Measurements from ENCODE around the gene APOA4.

APOA4 gene

DNA sequence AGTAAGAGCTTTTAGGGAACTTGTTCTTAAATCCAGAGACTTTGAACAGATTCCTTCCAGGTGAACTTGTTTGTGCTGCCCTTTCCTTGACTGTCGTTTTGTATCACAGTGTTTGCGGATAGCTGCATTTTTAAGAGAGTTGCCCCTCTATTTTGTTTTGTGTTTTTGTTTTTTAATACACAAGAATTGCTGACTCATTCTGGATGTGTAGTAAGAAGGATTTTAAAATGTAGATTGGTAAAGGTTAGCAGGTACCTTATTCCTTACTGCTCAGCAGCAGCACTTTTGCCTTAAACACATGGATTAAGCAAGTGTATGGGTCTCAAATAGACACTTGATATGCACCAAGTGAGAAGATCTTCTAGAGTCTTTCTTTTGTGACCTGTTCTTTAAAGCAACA, 22.5 kb downstream of the APOA4 start:
- DNase-seq (ENCODE audit: low spot score) = no peak

DNA sequence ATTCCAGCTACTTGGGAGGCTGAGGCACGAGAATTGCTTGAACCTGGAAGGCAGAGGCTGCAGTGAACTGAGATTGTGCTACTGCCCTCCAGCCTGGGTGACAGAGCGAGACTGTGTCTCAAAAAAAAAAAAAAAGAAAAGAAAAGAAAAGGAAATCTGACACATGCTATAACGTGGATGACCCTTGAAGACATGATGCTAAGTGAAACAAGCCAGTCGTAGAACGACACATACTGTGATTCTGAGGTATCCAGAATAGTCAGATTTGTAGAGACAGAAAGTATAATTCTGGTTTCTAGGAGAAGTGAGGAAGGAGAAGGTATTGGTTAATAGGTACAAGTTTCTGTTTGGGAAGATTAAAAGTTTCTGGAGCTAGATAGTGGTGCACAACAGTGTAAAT, 24.7 kb downstream of the APOA4 start:
- no peak for DNase-seq (ENCODE audit: low spot score)

DNA sequence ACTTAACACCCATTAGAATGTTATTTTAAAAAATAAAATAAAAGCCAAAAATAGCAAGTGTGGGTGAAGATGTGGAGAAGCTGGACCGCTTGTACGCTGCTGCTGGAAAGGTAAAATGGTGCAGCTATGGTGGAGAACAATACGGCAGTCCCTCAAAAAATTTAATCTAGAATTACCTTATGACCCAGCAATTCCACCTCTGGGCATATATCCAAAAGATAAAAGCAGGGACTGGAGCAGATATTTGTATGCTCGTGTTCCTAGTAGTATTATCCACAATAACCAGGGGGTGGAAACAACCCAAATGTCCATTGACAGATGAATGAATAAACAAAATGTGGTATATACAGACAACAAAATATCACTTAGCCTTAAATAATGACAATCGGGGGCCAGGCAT, 25.3 kb downstream of the APOA4 start:
- DNase-seq (ENCODE audit: low spot score) = no peak

DNA sequence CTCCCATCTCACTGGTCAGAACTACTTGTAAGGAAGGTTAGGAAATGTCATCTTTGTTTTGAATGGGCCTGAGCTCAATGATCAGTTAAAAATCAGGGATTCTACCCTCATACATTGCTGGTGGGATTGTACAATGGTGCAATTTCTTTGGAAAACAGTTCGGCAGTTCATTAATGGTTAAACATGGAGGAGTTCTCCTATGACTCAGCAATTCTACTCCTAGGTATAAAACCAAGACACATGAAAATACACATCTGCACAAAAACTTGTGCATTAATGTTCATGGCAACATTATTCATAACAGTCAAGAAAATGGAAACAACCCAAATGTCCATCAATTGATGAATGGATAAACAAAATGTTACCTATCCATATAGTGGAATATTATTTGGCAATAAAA, 26.6 kb downstream of the APOA4 start:
- DNase-seq (ENCODE audit: low spot score) = no peak

GRCh38 chr11:116794851-116795250, 28.3 kb downstream of the APOA4 start:
- DNase-seq (ENCODE audit: low spot score) = no peak

DNA sequence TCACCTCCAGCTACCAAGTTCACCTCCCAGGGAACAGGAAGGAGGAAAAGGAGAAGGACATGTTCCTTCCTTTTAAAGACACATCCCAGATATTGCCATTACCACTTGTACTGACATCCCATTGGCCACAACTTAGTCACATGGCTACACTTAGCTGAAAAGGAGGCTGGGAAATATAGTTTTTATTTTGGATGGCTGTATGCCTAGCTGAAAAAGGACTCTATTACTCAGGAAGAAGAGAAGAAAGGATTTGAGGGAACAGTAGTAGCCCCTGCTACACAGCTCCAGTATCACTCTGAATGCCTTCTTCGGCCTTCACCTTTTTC, 29.4 kb downstream of the APOA4 start:
- DNase-seq (ENCODE audit: low spot score) = no peak

GRCh38 chr11:116792869-116793771, 30.0 kb downstream of the APOA4 start:
- DNase-seq (ENCODE audit: low spot score) = no peak

- DNase-seq (ENCODE audit: low spot score) = no peak
These were observed 30.8 kb downstream of the APOA4 start for GRCh38 chr11:116792144-116792868.

DNA sequence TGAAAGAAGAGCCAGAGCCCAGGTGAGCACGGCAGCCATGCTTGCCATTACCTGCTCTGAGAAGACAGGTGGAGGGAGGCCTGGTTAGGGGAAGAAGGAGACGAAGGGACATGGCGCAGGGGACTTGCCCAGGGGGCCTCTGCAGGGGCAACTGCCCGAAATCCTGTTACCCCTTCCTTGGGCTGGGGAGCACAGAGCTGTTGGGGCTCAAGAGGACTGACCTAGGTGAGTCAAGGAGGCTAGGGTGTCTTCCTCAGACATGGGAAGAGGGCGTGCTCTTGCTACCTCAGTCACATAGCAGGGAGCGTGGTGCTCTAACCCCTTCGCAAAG, 31.3 kb downstream of the APOA4 start, which contains the start of gene APOA5:
APOA5 (minus strand) TSS at position 67 of the 331 bp plus-strand sequence; CDS start at position 48, 19 bp downstream.
- no peak for DNase-seq (ENCODE audit: low spot score)

- peak; percentile 64 for DNase-seq (ENCODE audit: low spot score)
These were observed 31.9 kb downstream of the APOA4 start for GRCh38 chr11:116791002-116791812.

DNA sequence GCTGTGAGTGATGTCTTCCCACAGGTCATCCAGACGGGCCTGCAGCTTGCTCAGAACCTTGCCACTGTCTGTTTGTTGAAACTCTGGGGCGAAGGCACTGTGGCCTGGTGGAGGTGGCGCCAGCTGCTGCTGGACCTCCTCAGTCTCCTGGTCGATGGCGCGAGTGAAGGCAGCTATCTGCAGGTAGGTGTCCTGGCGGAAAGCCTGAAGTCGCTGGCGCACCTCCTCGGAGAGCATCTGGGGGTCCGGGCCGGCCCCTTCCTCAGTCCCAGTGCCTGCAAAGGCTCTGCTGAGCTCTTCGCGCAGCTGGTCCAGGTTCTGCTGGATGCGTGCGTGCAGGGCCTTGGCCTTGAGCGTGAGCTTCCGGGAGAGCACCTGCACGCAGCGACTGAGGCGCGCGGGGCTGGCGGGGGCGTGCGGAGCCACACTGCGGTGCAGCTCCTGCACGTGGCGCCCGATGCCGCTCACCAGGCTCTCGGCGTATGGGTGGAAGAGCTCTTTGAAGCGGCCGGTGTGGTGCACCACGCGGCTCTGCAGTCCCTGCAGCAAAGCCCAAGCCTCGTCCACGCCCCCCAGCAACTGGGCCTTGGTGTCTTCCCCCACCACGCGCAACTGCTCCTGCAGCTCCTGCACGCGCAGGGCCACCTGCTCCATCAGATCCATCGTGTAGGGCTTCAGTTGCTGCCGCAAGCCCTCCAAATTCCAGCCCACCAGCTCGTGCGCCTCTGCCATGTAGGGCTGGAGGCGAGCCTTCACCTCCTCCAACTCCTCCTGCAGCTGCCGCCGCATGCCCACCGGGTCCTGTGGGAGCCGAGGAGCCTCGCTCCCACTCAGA, 32.7 kb downstream of the APOA4 start:
- DNase-seq (ENCODE audit: low spot score) = no peak

GRCh38 chr11:116788975-116789374, 34.1 kb downstream of the APOA4 start:
- no peak for DNase-seq (ENCODE audit: low spot score)

DNA sequence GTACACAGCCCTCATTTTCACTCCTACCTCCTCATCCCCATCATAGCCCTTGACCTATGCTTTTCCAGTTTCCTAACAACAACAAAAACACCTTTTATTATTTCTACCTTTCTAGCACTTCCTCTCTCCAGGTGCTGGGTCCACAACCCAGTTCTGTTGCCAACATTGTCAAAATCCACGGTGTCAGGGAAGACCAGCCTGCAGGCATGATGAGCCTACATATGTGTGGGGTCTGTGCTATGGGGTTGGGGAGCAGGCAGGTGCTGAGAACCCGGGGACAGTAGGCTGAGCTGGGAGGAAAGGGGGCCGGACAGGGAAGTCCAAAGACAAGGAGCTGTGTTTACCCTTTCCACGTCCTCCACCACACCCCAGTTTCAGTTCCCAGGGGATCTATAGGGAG, 34.6 kb downstream of the APOA4 start:
- no peak for DNase-seq (ENCODE audit: low spot score)

- DNase-seq (ENCODE audit: low spot score) = peak; percentile 84
These were observed 35.2 kb downstream of the APOA4 start, which contains the start of gene ZPR1 for GRCh38 chr11:116787786-116788486. Gene ZPR1, minus strand, starts transcription at chr11:116788023. Its CDS starts 33 bp downstream, at chr11:116787990.

GRCh38 chr11:116787436-116787785, 35.7 kb downstream of the APOA4 start:
- DNase-seq (ENCODE audit: low spot score) = no peak

GRCh38 chr11:116786966-116787365, 36.1 kb downstream of the APOA4 start:
- no peak for DNase-seq (ENCODE audit: low spot score)

DNA sequence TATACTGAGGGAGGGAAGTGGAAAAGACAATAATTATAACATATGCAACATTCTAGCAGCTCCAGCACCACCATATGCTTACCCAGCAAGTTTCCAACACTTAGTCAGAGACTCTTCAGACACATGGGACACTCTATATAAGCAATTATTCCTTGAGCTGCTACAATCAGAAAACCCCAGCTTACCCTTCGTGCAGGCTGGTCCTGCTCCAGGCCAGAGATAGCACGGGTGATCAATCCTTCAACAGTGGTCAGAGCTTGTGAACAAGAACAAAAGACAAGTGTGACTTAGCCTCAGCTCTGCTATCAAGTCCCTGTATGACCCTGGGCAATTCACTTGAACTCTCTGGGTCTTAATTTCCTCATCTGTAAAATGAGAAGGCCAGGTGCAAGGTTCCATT, 36.8 kb downstream of the APOA4 start:
- DNase-seq (ENCODE audit: low spot score) = no peak

DNA sequence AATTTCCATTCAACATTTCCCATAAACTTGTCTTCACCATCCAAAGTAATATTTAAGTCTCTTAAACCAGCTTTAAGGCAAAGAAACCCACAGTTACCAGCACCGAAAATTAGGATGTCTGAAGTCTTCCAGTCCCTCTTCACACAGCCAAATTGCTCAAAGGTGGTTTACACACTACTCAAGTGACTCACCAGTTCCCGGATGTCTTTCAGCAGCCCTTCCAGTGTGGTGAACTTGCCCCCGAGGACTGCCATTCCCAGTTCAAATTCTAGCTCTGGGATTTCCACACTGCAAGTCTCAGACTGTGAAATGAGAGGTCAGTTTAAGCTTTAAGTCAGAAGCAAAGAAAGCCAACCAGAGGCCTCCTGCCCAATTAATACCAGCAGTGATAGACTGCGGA, 40.4 kb downstream of the APOA4 start:
- DNase-seq (ENCODE audit: low spot score) = no peak

DNA sequence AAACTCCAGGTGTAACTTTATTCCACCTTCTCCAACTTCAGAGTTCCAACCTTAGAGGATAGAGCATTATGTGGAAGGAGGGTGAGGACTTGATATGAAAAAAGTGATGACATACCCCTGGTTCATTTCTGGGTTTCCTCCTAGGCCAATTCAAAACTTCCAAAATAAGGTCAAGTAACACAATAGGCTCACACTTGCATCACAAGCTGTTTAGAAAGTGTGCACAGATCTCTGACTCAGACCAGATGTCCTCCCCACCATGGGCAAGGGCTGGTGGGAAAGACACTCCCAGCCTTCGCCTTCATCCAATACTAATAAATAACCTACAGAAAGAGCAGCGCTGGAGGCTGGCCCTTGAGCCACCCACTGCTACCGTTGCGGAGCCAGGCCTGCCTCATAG, 44.5 kb downstream of the APOA4 start:
- DNase-seq (ENCODE audit: low spot score) = no peak

DNA sequence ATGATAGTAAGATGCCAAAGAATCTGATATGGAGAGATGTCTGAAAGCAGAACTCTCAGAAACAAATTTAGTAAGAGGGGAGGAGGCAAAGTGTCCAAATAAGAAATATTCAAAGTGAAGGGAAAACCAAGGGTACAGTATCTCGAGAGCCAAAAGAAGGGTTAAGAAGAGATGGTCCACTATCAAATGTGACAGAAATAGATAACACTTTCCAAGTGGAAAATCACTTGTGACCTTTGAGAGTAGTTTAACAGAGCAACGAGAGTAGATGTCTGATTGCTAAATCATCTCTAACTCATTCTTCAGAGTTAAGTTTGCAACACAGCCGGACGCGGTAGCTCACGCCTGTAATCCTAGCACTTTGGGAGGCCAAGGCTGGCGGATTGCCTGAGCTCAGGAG, 46.0 kb downstream of the APOA4 start:
- no peak for DNase-seq (ENCODE audit: low spot score)

DNA sequence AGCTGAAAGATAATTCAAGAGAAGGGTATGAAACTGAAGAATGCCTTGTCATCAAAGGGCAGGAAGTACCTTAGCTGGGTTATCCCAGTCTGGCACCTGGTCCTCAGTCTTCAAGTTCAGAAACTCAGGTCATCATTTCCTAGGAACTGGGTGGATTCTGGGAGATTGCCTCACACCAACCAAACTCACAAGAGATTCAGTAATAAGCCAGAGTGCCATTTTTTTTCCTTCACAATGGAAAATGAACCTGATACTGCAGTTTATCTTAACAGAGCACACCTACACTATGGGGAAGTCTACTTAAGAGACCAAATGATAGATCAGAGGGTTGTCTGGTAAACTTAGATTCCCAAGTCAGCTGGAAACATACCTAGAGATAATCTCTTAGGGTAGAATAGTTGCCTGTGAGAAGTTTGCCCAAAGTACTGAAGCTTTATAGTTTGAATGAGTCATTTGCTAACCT, 46.6 kb downstream of the APOA4 start:
- DNase-seq (ENCODE audit: low spot score) = no peak
